HepG2 (cell line): ENCODE measurements around the gene POLA1. TPM values are rescaled to one million over a fixed set of nuclear protein-coding genes. Genes with fewer than 3 reads are reported as not detected.

Experiments used
- ATF7 ChIP-seq, 2 experiments: fragments of 450-650 bp in 1 of 2; sonication (generic) in 1 of 2; formaldehyde crosslinking in 1 of 2; IDR thresholded peaks; 2 replicates each; pipeline versions ENCODE4 v1.4.0 to v1.6.1; 2016 to 2020; ENCODE audit warnings: antibody characterized with exemption in 1 of 2, mild to moderate bottlenecking in 1 of 2, missing genetic modification reagents in 1 of 2
- DBP ChIP-seq: sonication (generic); formaldehyde crosslinking; IDR thresholded peaks from 2 replicates; pipeline ENCODE4 v1.4.0; 2020; ENCODE audit warnings: missing genetic modification reagents; ENCODE audit errors: not compliant biosample characterization
- HOXA5 ChIP-seq: sonication (generic); formaldehyde crosslinking; IDR thresholded peaks from 2 replicates; pipeline ENCODE4 v1.4.0; 2020; ENCODE audit warnings: missing genetic modification reagents
- NR2C2 ChIP-seq: sonication (generic); formaldehyde crosslinking; IDR thresholded peaks from 2 replicates; pipeline ENCODE4 v1.4.0; 2020; ENCODE audit warnings: missing genetic modification reagents, mild to moderate bottlenecking, moderate library complexity, borderline replicate concordance
- PRDM15 ChIP-seq: sonication (generic); formaldehyde crosslinking; IDR thresholded peaks from 2 replicates; pipeline ENCODE4 v1.4.0; 2020; ENCODE audit warnings: missing genetic modification reagents
- SNAPC2 ChIP-seq: sonication (generic); formaldehyde crosslinking; IDR thresholded peaks from 2 replicates; pipeline ENCODE4 v1.8.1; 2022; ENCODE audit warnings: mild to moderate bottlenecking, missing genetic modification reagents
- SP5 ChIP-seq: IDR thresholded peaks from 2 replicates; pipeline ENCODE4 v1.6.1; 2016; ENCODE audit warnings: low read depth, borderline replicate concordance
- ZC3H13 ChIP-seq: sonication (generic); formaldehyde crosslinking; IDR thresholded peaks from 2 replicates; pipeline ENCODE4 v1.8.1; 2023; ENCODE audit warnings: mild to moderate bottlenecking, missing genetic modification reagents, moderate library complexity
- ZFX ChIP-seq: sonication (generic); formaldehyde crosslinking; IDR thresholded peaks from 2 replicates; pipeline ENCODE4 v1.4.0; 2020; ENCODE audit warnings: mild to moderate bottlenecking, low read depth, missing genetic modification reagents, moderate library complexity
- ZFYVE20 ChIP-seq: sonication (generic); formaldehyde crosslinking; IDR thresholded peaks from 2 replicates; pipeline ENCODE4 v1.8.0; 2023; ENCODE audit warnings: low read depth, mild to moderate bottlenecking, moderate library complexity, missing genetic modification reagents, borderline replicate concordance
- ZNF512 ChIP-seq: sonication (generic); formaldehyde crosslinking; IDR thresholded peaks from 2 replicates; pipeline ENCODE4 v1.4.0; 2020; ENCODE audit warnings: mild to moderate bottlenecking, missing genetic modification reagents
- ZNF652 ChIP-seq: IDR thresholded peaks from 2 replicates; pipeline ENCODE4 v1.6.1; 2016; ENCODE audit warnings: low read depth, borderline replicate concordance
- polyA plus RNA-seq, 8 experiments: library from polyadenylated mRNA; depleted of rRNA in 3 of 8; stranded (reverse) in 7 of 8; unstranded in 1 of 8; fragments of >200 nt; fragmentation: Illumina TruSeq in 4 of 8; extraction: Trizol in 4 of 8; gene quantifications; 2 replicates each; pipeline versions ENCODE4 v1.2.1 to v1.2.3, GENCODE V29; 2011 to 2016; ENCODE audit warnings: low read depth in 4 of 8, missing spikeins in 1 of 8, mixed read lengths in 1 of 8; ENCODE audit not compliant: insufficient read depth in 1 of 8
- total RNA-seq, 5 experiments: library from RNA; depleted of rRNA; stranded (reverse); fragments of >200 nt; fragmentation: Illumina TruSeq; extraction: Trizol; gene quantifications; 2 replicates each; pipeline ENCODE4 v1.2.3, GENCODE V29; 2016; ENCODE audit warnings: low read depth in 1 of 5
- TF ChIP-seq, protein P1 (sequence below): sonication (generic); formaldehyde crosslinking; IDR thresholded peaks from 2 replicates; pipeline ENCODE4 v1.5.0; 2020; ENCODE audit warnings: mild to moderate bottlenecking, missing genetic modification reagents
- TF ChIP-seq, protein P2 (sequence below): sonication (generic); formaldehyde crosslinking; IDR thresholded peaks from 2 replicates; pipeline ENCODE4 v1.9.0; 2021; ENCODE audit warnings: missing genetic modification reagents, borderline replicate concordance
- TF ChIP-seq, protein P3 (sequence below): sonication (generic); formaldehyde crosslinking; IDR thresholded peaks from 2 replicates; pipeline ENCODE4 v1.5.0; 2020; ENCODE audit warnings: mild to moderate bottlenecking, missing genetic modification reagents

Gene POLA1
- total and polyA plus RNA-seq, 2 of the 13 experiments (the other 11 are each of a cell fraction or from before 2014, with no cell fraction given) = 3.3 to 26.5 TPM

- TF ChIP-seq, protein P1, sequence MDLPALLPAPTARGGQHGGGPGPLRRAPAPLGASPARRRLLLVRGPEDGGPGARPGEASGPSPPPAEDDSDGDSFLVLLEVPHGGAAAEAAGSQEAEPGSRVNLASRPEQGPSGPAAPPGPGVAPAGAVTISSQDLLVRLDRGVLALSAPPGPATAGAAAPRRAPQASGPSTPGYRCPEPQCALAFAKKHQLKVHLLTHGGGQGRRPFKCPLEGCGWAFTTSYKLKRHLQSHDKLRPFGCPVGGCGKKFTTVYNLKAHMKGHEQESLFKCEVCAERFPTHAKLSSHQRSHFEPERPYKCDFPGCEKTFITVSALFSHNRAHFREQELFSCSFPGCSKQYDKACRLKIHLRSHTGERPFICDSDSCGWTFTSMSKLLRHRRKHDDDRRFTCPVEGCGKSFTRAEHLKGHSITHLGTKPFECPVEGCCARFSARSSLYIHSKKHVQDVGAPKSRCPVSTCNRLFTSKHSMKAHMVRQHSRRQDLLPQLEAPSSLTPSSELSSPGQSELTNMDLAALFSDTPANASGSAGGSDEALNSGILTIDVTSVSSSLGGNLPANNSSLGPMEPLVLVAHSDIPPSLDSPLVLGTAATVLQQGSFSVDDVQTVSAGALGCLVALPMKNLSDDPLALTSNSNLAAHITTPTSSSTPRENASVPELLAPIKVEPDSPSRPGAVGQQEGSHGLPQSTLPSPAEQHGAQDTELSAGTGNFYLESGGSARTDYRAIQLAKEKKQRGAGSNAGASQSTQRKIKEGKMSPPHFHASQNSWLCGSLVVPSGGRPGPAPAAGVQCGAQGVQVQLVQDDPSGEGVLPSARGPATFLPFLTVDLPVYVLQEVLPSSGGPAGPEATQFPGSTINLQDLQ (CRISPR knock-in tag) = no peak
- TF ChIP-seq PRDM15 (0 out of 2 replicates have a peak, but pooled peaks have one; percentile 15), SP5 (no peak), NR2C2 (CRISPR knock-in tag) (peak; percentile 32; the same call in 1 of the 2 replicates), ATF7 (IDR thresholded peaks at IDR 0.05) (no peak), ATF7 (CRISPR knock-in tag; IDR thresholded peaks at IDR 0.05) (no peak), HOXA5 (CRISPR knock-in tag) (no peak; the same call in 1 of the 2 replicates), ZFX (CRISPR knock-in tag) (peak; percentile 34; the same call in 1 of the 2 replicates), ZC3H13 (CRISPR knock-in tag) (no peak), ZFYVE20 (CRISPR knock-in tag) (no peak), SNAPC2 (CRISPR knock-in tag) (no peak), DBP (CRISPR knock-in tag) (no peak), ZNF512 (no peak), ZNF652 (CRISPR knock-in tag) (no peak)
- TF ChIP-seq, protein P2, sequence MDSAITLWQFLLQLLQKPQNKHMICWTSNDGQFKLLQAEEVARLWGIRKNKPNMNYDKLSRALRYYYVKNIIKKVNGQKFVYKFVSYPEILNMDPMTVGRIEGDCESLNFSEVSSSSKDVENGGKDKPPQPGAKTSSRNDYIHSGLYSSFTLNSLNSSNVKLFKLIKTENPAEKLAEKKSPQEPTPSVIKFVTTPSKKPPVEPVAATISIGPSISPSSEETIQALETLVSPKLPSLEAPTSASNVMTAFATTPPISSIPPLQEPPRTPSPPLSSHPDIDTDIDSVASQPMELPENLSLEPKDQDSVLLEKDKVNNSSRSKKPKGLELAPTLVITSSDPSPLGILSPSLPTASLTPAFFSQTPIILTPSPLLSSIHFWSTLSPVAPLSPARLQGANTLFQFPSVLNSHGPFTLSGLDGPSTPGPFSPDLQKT (CRISPR knock-in tag) = no peak
- TF ChIP-seq, protein P3, sequence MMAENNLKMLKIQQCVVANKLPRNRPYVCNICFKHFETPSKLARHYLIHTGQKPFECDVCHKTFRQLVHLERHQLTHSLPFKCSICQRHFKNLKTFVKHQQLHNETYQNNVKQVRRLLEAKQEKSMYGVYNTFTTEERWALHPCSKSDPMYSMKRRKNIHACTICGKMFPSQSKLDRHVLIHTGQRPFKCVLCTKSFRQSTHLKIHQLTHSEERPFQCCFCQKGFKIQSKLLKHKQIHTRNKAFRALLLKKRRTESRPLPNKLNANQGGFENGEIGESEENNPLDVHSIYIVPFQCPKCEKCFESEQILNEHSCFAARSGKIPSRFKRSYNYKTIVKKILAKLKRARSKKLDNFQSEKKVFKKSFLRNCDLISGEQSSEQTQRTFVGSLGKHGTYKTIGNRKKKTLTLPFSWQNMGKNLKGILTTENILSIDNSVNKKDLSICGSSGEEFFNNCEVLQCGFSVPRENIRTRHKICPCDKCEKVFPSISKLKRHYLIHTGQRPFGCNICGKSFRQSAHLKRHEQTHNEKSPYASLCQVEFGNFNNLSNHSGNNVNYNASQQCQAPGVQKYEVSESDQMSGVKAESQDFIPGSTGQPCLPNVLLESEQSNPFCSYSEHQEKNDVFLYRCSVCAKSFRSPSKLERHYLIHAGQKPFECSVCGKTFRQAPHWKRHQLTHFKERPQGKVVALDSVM (CRISPR knock-in tag) = 0 out of 2 replicates have a peak, but pooled peaks have one; percentile 33
Observed at GRCh38 chrX:24693453-24694202, at the start of gene POLA1 (continued).
